ENCODE data around the gene UGT8. TPM values are rescaled to one million over a fixed set of nuclear protein-coding genes. Genes with fewer than 3 reads are reported as not detected.

Gene UGT8
- total RNA-seq, 1 experiment from 2014 or later = 23.1 TPM

GRCh38 chr4:114561590-114561989 lies 37.0 kb upstream of the UGT8 start:
- intact Hi-C loops (cut with micrococcal nuclease; ENCODE audit: unreplicated experiment) = loop anchor here (5.0 kb wide), 1 partner anchor 36 kb away; the partner anchor contains the start of gene UGT8
- no peak for DNase-seq
- CTCF ChIA-PET = no interaction called here
- H3K4me3 Mint-ChIP-seq (ENCODE audit: low read depth, unreplicated experiment) = no peak overlapping the region
- TF ChIP-seq CTCF (IDR thresholded peaks at IDR 0.05; ENCODE audit: unreplicated experiment) = no peak
- no peaks in the 10 kb centered on the region for H3K36me3 Mint-ChIP-seq (ENCODE audit: insufficient read depth, unreplicated experiment)
- BruUV-seq (replicated peaks) = no TSS peak
- no peak overlapping the region for H3K27ac Mint-ChIP-seq (ENCODE audit: unreplicated experiment)
- peaks cover 24% of the 10 kb centered on the region for H3K4me1 Mint-ChIP-seq (ENCODE audit: low read depth, unreplicated experiment)
- H3K27me3 Mint-ChIP-seq (ENCODE audit: unreplicated experiment) = no peaks in the 10 kb centered on the region
- no peaks in the 10 kb centered on the region for H3K9me3 Mint-ChIP-seq (ENCODE audit: low read depth, unreplicated experiment)

GRCh38 chr4:114562176-114562904 lies 36.3 kb upstream of the UGT8 start:
- CTCF ChIA-PET = interaction anchor here (0.6 kb wide), 1 partner anchor 1652 kb away, joined by 5 read pairs; no protein-coding TSS in a partner anchor
- no peak overlapping the region for H3K4me3 Mint-ChIP-seq (ENCODE audit: low read depth, unreplicated experiment)
- intact Hi-C loops (cut with micrococcal nuclease; ENCODE audit: unreplicated experiment) = loop anchor here (2.0 to 5.0 kb wide), 2 partner anchors 35 to 50 kb away; partner anchors contain the start of gene UGT8
- no peak for TF ChIP-seq CTCF (IDR thresholded peaks at IDR 0.05; ENCODE audit: unreplicated experiment)
- DNase-seq = no peak
- H3K4me1 Mint-ChIP-seq (ENCODE audit: low read depth, unreplicated experiment) = peaks cover 24% of the 10 kb centered on the region
- no peak overlapping the region for H3K27ac Mint-ChIP-seq (ENCODE audit: unreplicated experiment)
- no peaks in the 10 kb centered on the region for H3K27me3 Mint-ChIP-seq (ENCODE audit: unreplicated experiment)
- no peaks in the 10 kb centered on the region for H3K36me3 Mint-ChIP-seq (ENCODE audit: insufficient read depth, unreplicated experiment)
- no peaks in the 10 kb centered on the region for H3K9me3 Mint-ChIP-seq (ENCODE audit: low read depth, unreplicated experiment)
- no TSS peak for BruUV-seq (replicated peaks)

- no peaks in the 10 kb centered on the region for H3K9me3 Mint-ChIP-seq (ENCODE audit: low read depth, unreplicated experiment)
- no peak overlapping the region for H3K27ac Mint-ChIP-seq (ENCODE audit: unreplicated experiment)
These were observed 34.9 kb upstream of the UGT8 start for GRCh38 chr4:114563536-114564315.

More at GRCh38 chr4:114563536-114564315, 34.9 kb upstream of the UGT8 start:
- Mint-ChIP-seq H3K4me3 (ENCODE audit: low read depth, unreplicated experiment) (peak overlapping the region; percentile 24), H3K36me3 (ENCODE audit: insufficient read depth, unreplicated experiment) (no peaks in the 10 kb centered on the region), H3K27me3 (ENCODE audit: unreplicated experiment) (no peaks in the 10 kb centered on the region), H3K4me1 (ENCODE audit: low read depth, unreplicated experiment) (peaks cover 24% of the 10 kb centered on the region)
- no peak for TF ChIP-seq CTCF (IDR thresholded peaks at IDR 0.05; ENCODE audit: unreplicated experiment)
- CTCF ChIA-PET = interaction anchor here (0.9 to 1.1 kb wide), 2 partner anchors 24 to 46 kb away, joined by 3 to 5 read pairs; no protein-coding TSS in a partner anchor
- intact Hi-C loops (cut with micrococcal nuclease; ENCODE audit: unreplicated experiment) = loop anchor here (2.0 to 5.0 kb wide), 2 partner anchors 34 to 51 kb away; partner anchors contain the start of gene UGT8
- peak; percentile 18 for DNase-seq
- BruUV-seq (replicated peaks) = no TSS peak

Data from Calu3 (cell line).